ENCODE data around the gene MSL1.
A peak's percentile ranks its signal among the peaks of the same experiment; 100 is the strongest.

Gene MSL1, protein sequence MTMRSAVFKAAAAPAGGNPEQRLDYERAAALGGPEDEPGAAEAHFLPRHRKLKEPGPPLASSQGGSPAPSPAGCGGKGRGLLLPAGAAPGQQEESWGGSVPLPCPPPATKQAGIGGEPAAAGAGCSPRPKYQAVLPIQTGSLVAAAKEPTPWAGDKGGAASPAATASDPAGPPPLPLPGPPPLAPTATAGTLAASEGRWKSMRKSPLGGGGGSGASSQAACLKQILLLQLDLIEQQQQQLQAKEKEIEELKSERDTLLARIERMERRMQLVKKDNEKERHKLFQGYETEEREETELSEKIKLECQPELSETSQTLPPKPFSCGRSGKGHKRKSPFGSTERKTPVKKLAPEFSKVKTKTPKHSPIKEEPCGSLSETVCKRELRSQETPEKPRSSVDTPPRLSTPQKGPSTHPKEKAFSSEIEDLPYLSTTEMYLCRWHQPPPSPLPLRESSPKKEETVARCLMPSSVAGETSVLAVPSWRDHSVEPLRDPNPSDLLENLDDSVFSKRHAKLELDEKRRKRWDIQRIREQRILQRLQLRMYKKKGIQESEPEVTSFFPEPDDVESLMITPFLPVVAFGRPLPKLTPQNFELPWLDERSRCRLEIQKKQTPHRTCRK

GRCh38 chr17:40121181-40122135 lies at the start of gene MSL1:
MSL1 (plus strand) TSS chr17:40121971; CDS start chr17:40122613, 642 bp downstream.
- DNase-seq = peak; percentile 39

GRCh38 chr17:40072040-40072734 lies 49.6 kb upstream of the MSL1 start:
- DNase-seq = peak; percentile 74

DNA sequence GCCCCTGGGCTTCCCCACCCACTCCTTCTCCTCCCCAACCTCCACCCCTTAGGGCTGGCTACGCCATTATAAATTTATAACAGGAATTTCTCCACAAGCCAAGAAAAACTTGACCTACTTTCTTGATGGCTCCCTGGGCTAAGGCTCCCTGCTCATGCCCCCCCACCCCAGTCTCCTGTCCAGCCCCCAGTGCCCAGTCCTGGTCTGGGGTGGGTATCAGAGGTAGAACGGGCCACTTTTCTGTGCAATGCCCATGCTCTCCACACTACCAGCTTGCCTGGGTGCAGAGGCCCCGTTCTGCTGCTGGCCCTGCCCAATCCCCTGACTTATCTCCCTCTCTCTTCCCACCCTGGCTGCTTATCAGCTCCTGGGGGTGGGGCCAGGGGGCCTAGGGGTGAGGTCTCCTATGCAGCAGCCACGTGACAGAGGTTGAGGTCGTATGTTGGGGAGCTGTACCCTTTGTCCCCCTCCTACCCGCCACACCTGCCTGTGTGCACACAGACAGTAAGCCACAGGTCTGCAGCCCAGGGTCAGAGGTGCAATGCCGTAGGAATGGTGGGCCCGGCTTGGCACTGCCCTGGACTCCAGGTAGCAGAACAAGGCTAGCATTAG lies 48.9 kb upstream of the MSL1 start:
- no peak for DNase-seq

DNA sequence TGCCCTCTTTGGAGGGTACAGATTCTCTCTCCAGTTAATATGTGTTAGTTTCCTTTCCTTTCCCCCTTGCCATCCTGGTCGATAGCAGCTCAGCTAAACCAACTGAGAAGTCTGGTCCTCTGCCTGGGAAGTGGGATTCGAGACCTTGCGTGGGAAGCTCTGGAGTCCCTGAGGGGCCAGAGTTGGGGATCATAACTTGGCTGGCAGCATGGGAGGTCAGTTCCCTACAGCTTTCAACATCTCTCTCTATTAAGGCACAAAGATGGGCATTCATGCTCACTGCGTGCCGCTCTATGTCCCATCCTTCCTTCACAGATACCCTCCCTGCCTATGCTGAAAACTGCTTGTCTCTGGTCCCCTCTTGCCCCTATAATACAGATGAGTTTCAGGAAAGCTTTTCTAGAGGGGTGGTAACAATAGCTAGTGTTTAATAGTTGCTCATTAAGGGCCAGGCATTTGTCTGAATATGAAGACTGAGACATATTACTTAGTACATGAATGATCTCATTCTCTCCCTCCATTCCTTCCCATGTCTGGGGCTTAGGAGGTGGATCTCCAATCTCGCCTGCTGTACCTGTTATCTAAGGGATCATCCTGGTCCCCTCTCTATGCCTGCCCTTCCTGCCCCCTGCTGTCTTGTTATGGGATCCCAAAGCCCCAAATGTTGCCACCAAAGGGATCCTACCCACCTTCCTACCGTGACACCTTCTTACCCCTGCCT lies 48.2 kb upstream of the MSL1 start:
- no peak for DNase-seq

DNA sequence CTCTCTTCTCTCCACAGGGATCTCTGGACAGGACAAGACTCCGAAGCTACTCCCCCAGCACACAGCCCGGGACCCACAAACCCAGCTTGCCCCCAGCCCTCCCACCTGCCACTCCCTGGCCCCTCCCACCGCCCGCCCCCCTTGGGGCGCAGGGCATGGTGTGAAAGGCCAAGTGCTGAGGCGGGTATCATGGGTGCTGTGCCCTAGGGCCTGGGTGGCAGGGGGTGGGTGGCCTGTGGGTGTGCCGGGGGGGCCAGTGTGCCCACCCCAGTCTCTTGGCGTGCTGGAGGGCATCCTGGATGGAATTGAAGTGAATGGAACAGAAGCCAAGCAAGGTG lies 47.6 kb upstream of the MSL1 start:
- no peak for DNase-seq

DNA sequence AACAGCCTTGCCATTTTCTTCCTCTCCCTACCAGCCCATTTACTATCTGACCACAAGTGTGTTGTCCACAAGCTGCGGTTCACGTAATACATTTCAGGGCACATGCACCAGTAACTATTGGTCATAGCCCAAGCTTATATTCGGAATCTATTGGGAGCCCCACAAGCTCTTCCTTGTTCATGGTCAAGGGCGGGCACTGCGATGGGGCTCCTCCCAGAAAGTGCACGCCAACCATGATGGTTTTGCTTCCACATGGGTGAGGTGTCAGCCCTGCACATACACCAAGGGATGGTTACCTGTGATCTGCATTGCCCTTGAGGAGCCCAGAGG lies 46.9 kb upstream of the MSL1 start:
- DNase-seq = no peak

DNA sequence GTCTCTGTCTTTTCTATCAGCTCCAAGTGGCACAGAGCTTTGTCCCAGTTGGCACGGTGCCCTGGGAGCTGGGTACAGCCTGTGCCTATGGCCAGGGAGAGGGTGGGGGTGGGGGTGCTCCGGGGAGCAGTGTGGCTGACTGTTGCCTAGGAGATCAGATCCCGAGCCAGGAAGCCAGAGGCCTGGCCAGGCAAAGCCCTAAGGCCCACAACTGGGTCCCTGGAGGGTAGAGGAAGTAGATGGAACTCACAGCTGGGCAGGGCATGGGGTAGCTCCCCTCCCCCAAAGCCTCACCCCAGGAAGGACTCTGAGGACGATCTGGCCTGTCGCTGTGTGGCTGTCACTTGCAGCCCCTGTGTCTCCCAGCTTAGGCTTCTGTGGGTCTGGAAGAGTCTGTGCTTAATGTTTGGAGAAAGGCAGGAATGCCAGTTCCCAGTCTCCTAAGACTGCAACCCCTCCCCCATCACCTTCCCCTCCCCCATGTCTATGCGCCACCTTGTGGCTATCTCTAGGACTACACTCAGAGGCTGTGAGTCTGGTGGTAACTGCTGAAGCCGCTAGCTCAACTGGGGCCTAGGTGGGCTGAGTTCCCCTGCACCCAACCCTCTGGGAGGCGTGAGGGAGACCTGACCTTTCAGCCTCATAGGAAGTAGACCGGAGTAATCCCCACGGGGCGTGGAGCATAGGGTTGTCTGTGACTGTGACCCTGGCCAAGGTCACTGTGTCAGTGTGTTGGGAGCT lies 46.4 kb upstream of the MSL1 start:
- no peak for DNase-seq

GRCh38 chr17:40075942-40076498 lies 45.8 kb upstream of the MSL1 start:
- DNase-seq = no peak

GRCh38 chr17:40076591-40076990 lies 45.2 kb upstream of the MSL1 start:
- no peak for DNase-seq

DNA sequence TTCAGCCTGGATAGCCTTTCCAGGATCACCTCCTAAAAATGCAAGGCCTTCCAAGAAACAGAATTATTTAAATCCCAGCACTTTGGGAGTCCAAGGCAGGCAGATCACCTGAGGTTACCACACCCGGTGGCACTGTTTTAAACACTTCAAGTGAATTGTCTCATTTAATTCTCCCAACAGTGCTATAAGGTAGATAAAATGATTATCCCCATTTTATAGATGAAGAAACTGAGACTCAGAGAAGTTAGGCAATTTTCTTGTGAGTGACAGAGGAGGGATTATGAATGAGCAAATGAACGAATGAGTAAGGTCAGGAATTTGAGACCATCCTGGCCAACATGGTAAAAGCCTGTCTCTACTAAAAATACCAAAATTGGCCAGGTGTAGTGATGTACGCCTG lies 42.2 kb upstream of the MSL1 start:
- DNase-seq = no peak

DNA sequence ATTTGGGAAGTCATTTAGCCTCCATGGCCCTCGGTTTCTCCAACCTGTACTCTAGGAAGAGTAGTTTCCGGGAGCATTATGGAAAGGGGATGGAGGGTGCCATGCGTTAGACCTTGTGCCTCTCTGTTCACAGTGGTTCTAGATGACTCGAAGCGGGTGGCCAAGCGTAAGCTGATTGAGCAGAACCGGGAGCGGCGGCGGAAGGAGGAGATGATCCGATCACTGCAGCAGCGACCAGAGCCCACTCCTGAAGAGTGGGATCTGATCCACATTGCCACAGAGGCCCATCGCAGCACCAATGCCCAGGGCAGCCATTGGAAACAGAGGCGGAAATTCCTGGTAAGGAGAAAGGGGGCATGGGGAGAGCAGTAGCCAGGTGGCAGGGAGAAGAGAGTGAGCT lies 37.3 kb upstream of the MSL1 start:
- no peak for DNase-seq

- DNase-seq = no peak
Measured at GRCh38 chr17:40086150-40087044, 35.4 kb upstream of the MSL1 start.

DNA sequence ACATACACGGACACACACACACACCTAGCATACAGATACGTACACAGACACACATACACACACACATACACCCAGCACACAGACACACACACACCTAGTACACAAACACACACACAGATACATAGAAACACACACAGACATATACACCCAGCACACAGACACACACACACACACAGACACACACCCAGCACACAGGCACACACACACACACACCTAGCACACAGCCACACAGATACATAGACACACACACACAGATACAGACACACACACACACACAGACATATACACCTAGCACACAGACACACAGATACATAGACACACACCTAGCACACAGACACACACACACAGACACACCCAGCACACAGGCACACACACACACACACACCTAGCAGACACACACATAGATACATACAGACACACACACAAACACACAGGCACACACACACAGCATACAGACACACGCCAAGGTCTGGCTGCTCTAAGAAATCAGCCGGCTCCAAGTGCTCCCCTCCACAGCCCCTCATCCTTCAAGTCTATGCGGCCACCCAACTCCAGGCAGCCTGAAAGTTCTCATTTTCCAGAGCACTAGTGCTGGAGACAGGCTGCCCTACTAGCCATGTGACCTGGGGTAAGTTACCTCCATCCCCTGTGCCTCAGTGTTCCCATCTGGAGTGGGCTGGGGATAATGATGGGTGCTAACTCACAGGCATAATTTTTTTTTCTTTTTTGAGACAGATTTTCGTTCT lies 34.5 kb upstream of the MSL1 start:
- no peak for DNase-seq

DNA sequence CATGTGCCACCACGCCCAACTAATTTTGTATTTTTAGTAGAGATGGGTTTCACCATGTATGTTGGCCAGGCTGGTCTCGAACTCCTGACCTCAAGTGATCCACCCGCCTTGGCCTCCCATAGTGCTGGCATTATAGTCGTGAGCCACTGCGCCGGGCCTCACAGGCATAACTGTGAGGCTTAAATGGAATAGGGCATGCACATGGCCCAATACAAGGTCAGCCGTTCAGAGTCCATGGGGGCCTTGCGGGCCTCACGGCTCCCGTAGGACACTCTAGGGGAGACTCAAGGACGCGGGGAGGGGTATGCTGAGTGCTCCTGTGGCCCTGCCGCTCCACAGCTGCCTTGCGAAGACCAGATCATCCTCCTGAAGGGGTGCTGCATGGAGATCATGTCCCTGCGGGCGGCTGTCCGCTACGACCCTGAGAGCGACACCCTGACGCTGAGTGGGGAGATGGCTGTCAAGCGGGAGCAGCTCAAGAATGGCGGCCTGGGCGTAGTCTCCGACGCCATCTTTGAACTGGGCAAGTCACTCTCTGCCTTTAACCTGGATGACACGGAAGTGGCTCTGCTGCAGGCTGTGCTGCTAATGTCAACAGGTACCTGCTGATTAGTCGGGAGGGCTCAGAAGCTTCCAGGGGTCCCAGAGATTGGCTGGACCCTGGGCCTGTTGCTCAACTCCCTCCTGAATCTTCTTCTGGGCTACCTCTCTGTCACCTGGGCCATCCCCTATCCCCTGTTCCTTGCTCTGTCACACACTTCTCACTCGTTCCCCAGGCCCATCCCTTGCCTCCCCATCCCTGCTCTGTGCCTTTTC lies 33.7 kb upstream of the MSL1 start:
- no peak for DNase-seq

DNA sequence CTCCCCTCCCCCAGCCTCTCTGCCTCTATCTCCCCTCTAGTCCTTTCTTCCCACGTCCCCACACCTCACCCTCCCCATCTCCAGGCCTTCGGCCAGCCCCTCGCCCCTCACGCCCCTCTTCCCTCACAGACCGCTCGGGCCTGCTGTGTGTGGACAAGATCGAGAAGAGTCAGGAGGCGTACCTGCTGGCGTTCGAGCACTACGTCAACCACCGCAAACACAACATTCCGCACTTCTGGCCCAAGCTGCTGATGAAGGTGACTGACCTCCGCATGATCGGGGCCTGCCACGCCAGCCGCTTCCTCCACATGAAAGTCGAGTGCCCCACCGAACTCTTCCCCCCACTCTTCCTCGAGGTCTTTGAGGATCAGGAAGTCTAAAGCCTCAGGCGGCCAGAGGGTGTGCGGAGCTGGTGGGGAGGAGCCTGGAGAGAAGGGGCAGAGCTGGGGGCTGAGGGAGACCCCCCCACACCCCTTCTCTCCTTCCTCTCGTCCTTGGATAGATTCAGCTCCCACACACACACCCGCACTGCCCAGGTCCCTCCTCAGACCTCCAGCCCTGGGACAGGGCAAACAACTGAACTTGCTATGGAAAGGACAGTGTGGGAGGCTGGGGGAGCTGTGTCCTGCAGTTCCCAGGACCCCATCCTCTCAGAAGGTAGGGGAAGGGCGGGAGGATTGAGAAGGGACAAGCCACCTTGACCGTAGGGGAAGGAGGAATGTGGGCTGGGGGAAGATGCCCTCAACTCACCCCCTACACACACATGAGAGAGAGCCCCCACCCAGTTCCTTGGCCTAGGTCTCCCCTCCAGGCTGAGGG lies 32.5 kb upstream of the MSL1 start:
- DNase-seq = no peak

- no peak for DNase-seq
Measured at GRCh38 chr17:40090237-40091119, 31.3 kb upstream of the MSL1 start.
